BJ (cell line): ENCODE results near the gene LDB2. TPM values are rescaled to one million over a fixed set of nuclear protein-coding genes. Genes with fewer than 3 reads are reported as not detected.
"Not testable (repeated sequence)": the region's sequence is repeated elsewhere in the genome, so short reads cannot be mapped to it uniquely, and the experiment has no call there.

Experiments
- CTCF ChIA-PET: fragments of 350-600 bp; formaldehyde crosslinking; extraction: SDS; loops from one replicate; lab custom pipeline; 2021; ENCODE audit warnings: antibody characterized with exemption, inconsistent platforms; lab: Yijun Ruan, JAX
- POLR2A ChIA-PET: fragments of 300-600 bp; sonication (Branson Sonifier 250); formaldehyde crosslinking; extraction: SDS; loops from one replicate; lab custom pipeline; 2021; ENCODE audit warnings: antibody characterized with exemption; lab: Charles Lee
- DNase-seq: peaks from one replicate; pipeline ENCODE4 v3.0.0-alpha.2; 2011; ENCODE audit warnings: low read depth
- H3K27me3 ChIP-seq: 2 replicates; pipeline ENCODE4 v1.6.0; 2011; ENCODE audit warnings: low read length; ENCODE audit not compliant: control insufficient read depth, insufficient read depth
- H3K36me3 ChIP-seq: 2 replicates; pipeline ENCODE4 v1.5.1; 2011; ENCODE audit warnings: low read length; ENCODE audit not compliant: control insufficient read depth, insufficient read depth
- H3K4me3 ChIP-seq: 2 replicates; pipeline ENCODE4 v1.5.1; 2011; ENCODE audit warnings: low read depth, mild to moderate bottlenecking, control low read depth, low read length
- polyA plus RNA-seq: library from polyadenylated mRNA; depleted of rRNA; stranded (reverse); fragments of >200 nt; gene quantifications from 2 replicates; pipeline ENCODE4 v1.2.3, GENCODE V29; 2011
- TF ChIP-seq, protein P1 (sequence below): IDR thresholded peaks from 2 replicates; pipeline ENCODE4 v1.5.1; 2011; ENCODE audit warnings: low read depth, mild to moderate bottlenecking, control low read depth, inconsistent platforms, low read length, moderate library complexity; ENCODE audit not compliant: insufficient read depth

The LDB2 gene
- polyA plus RNA-seq, 1 experiment, result 79.7 TPM

GRCh38 chr4:16931339-16932305 lies 33.2 kb upstream of the LDB2 start:
- TF ChIP-seq, protein P1, sequence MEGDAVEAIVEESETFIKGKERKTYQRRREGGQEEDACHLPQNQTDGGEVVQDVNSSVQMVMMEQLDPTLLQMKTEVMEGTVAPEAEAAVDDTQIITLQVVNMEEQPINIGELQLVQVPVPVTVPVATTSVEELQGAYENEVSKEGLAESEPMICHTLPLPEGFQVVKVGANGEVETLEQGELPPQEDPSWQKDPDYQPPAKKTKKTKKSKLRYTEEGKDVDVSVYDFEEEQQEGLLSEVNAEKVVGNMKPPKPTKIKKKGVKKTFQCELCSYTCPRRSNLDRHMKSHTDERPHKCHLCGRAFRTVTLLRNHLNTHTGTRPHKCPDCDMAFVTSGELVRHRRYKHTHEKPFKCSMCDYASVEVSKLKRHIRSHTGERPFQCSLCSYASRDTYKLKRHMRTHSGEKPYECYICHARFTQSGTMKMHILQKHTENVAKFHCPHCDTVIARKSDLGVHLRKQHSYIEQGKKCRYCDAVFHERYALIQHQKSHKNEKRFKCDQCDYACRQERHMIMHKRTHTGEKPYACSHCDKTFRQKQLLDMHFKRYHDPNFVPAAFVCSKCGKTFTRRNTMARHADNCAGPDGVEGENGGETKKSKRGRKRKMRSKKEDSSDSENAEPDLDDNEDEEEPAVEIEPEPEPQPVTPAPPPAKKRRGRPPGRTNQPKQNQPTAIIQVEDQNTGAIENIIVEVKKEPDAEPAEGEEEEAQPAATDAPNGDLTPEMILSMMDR, result no peak
- no peak for DNase-seq
- ChIA-PET CTCF (no interaction called here), POLR2A (no interaction called here)
- H3K27me3 ChIP-seq, result no peaks in the 10 kb centered on the region
- H3K36me3 ChIP-seq, result no peaks in the 10 kb centered on the region
- H3K4me3 ChIP-seq, result no peak overlapping the region

GRCh38 chr4:16926214-16926613 lies 27.8 kb upstream of the LDB2 start:
- no peaks in the 10 kb centered on the region for H3K27me3 ChIP-seq
- H3K4me3 ChIP-seq, result no peak overlapping the region
- DNase-seq, result no peak
- ChIA-PET CTCF (interaction anchor here (0.6 to 0.9 kb wide), 2 partner anchors 10 to 71 kb away, joined by 3 to 4 read pairs; no protein-coding TSS in a partner anchor), POLR2A (no interaction called here)
- no peaks in the 10 kb centered on the region for H3K36me3 ChIP-seq
- TF ChIP-seq, protein P1, result no peak

GRCh38 chr4:16918716-16919115 lies 20.3 kb upstream of the LDB2 start:
- H3K27me3 ChIP-seq, H3K4me3 ChIP-seq, H3K36me3 ChIP-seq, DNase-seq: not testable (repeated sequence)
- POLR2A ChIA-PET, result interaction anchor here (0.5 kb wide), 1 partner anchor 15 kb away, joined by 15 read pairs; no protein-coding TSS in a partner anchor
- CTCF ChIA-PET, result interaction anchor here (0.8 kb wide), 1 partner anchor 405 kb away, joined by 3 read pairs; no protein-coding TSS in a partner anchor

DNA sequence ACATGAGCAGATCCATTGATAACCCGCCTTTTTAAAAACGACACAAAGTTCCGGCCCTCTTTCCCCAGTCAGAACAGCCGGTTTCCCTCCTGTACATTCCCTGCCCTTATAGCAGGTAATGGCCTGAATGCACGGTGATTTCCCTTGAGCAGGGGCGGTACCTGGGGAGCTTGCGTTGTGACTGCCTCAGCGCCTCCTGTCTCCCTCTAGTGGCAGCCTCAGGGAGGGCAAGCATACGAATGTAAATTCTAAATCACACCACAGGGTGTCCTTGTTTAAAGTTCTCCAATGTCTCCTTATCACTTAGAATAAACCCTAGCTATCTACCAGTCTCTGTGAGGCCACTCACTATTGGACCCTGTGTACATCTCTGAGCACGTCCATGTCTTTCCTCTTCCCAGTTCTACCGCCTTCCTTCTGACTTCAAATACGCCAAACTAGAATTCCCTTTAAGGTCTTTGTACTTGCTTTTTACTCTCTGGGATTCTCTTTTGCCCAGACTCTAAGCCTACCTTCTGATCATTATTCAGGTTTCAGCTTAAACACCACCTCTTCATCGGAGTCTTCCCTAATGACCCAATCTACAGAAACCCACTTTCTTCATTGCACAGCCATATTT lies 18.4 kb upstream of the LDB2 start:
- ChIA-PET CTCF (interaction anchor here (0.6 to 2.5 kb wide), 7 partner anchors 225 to 509 kb away, joined by 3 to 18 read pairs (median 3); no protein-coding TSS in a partner anchor), POLR2A (no interaction called here)
- TF ChIP-seq, protein P1, result peak; percentile 66
- no peak for DNase-seq
- H3K36me3 ChIP-seq, result no peaks in the 10 kb centered on the region
- no peaks in the 10 kb centered on the region for H3K27me3 ChIP-seq
- no peak overlapping the region for H3K4me3 ChIP-seq

- no peak overlapping the region for H3K4me3 ChIP-seq
- no peaks in the 10 kb centered on the region for H3K36me3 ChIP-seq
- DNase-seq, result no peak
- TF ChIP-seq, protein P1, result no peak
- POLR2A ChIA-PET, result no interaction called here
- CTCF ChIA-PET, result interaction anchor here (0.7 to 2.5 kb wide), 5 partner anchors 10 to 413 kb away, joined by 3 to 18 read pairs (median 3); no protein-coding TSS in a partner anchor
- H3K27me3 ChIP-seq, result no peaks in the 10 kb centered on the region
These were observed 17.6 kb upstream of the LDB2 start for GRCh38 chr4:16916031-16916430.
